ENCODE measurements around the gene PNPT1. TPM values are rescaled to one million over a fixed set of nuclear protein-coding genes. Genes with fewer than 3 reads are reported as not detected.
"Not testable (repeated sequence)": the region's sequence is repeated elsewhere in the genome, so short reads cannot be mapped to it uniquely, and the experiment has no call there.

PNPT1 gene
- 10 to 100 TPM; 11.6 to 21.4 (median 16.1) TPM for total RNA-seq

DNA sequence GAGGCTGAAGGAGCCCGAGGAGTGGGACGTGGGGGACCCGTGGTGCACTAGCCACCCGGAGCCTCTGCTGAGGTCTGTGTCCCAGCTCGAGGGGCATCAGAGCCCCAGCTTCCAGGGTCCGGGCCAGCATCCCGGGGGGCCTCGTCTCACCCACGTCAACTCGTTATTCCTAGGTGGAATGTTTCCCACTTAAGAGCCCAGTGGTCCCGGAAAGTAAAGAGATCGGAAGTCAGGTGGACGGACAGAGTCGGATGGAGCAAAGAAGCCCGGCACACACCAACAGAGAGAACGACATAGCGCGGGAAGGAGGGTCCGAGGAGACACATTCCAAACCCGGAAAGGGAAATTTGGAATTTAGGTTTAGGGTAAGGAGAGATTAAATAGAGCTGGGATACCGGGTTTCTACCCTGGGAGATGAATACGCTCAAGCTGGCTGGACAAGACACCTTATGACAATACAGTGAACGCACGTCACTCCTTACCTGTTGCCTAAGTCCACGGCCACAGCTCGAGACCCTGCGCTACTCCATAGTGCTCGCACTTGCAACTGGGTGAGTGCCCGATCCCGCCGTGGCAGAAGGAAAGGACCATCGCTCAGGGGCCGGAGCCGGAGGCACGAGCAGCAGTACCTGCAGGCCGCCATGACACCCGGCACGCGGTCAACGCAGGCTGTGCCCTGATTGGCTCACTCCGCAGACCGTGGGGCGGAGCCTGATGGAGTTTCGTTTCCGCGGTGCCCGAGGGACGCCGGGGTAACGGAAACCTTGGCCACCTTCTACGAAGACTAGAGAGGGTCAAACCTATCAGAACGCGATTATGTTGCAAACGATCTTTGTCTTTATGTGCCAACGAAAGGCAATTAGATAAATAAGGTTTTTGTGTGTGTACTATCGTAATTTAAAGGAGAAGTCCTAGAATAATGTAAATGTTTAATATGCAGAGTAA lies at the start of gene PNPT1:
PNPT1 (minus strand) TSS at position 664 of the 945 bp plus-strand sequence; CDS start at position 643, 21 bp downstream.
- H3K27ac ChIP-seq, result peak within 1 kb of the TSS in 3 of 4 donors; percentile 51 to 79 (median 59)
- 1% methylated on average over 44 to 56 of the region's 56 CpGs for WGBS, 2 donors
- peak; percentile 24 to 89 for TF ChIP-seq EP300 (IDR thresholded peaks at IDR 0.05)
- TF ChIP-seq, protein P1, sequence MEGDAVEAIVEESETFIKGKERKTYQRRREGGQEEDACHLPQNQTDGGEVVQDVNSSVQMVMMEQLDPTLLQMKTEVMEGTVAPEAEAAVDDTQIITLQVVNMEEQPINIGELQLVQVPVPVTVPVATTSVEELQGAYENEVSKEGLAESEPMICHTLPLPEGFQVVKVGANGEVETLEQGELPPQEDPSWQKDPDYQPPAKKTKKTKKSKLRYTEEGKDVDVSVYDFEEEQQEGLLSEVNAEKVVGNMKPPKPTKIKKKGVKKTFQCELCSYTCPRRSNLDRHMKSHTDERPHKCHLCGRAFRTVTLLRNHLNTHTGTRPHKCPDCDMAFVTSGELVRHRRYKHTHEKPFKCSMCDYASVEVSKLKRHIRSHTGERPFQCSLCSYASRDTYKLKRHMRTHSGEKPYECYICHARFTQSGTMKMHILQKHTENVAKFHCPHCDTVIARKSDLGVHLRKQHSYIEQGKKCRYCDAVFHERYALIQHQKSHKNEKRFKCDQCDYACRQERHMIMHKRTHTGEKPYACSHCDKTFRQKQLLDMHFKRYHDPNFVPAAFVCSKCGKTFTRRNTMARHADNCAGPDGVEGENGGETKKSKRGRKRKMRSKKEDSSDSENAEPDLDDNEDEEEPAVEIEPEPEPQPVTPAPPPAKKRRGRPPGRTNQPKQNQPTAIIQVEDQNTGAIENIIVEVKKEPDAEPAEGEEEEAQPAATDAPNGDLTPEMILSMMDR (IDR thresholded peaks at IDR 0.05), result peak in 1 of 5 experiments; percentile 16
- TF ChIP-seq POLR2A (IDR thresholded peaks at IDR 0.05), result no peak
- no peaks in the 10 kb centered on the region for H3K9me3 ChIP-seq
- peak within 1 kb of the TSS; percentile 51 to 88 (median 78) for H3K4me3 ChIP-seq
- DNase-seq (ENCODE audit: low spot score in 2 of 2), result peak; percentile 86 to 90
- H3K4me1 ChIP-seq, result peaks cover 0 to 20% (median 3%) of the 10 kb centered on the region in 4 donors
- no peaks in the 10 kb centered on the region for H3K27me3 ChIP-seq
- H3K36me3 ChIP-seq, result peaks cover 0 to 7% (median 0%) of the 10 kb centered on the region in 3 donors

DNA sequence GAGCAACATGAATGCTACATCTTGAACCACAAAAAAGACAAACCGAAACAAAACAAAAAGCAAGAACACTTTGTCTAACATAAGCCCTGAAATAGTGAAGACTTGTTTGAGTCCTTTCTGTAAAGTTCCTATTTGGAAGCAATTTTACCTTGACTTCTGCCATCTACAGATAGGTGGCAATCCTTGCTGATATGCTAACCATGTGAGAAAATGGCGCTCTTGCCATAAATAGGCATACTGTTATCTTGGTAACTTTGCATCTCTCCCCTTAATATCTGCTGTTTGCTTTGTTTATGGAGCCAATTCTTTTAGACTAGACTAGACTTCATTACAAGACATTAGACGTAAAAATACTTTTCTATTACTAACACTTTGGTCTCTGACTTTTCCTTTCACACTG lies 49.4 kb upstream of the PNPT1 start:
- TF ChIP-seq EP300 (IDR thresholded peaks at IDR 0.05), result no peak
- no peak for TF ChIP-seq POLR2A (IDR thresholded peaks at IDR 0.05)
- TF ChIP-seq, protein P1 (IDR thresholded peaks at IDR 0.05), result no peak
- 78 to 90% methylated on average over 3 of the region's 3 CpGs for WGBS, 2 donors
- Histone ChIP-seq H3K27ac (no peak overlapping the region), H3K27me3 (no peaks in the 10 kb centered on the region), H3K9me3 (no peaks in the 10 kb centered on the region), H3K4me3 (no peak overlapping the region), H3K4me1 (no peaks in the 10 kb centered on the region), H3K36me3 (no peaks in the 10 kb centered on the region)
- DNase-seq (ENCODE audit: low spot score in 2 of 2), result no peak

- not testable (repeated sequence) for H3K27ac ChIP-seq; DNase-seq (ENCODE audit: low spot score in 2 of 2); H3K27me3 ChIP-seq; H3K36me3 ChIP-seq; H3K4me3 ChIP-seq; H3K9me3 ChIP-seq
- WGBS, 2 donors, result 81 to 91% methylated on average over 5 of the region's 5 CpGs
- peaks cover 0 to 12% (median 2%) of the 10 kb centered on the region in 4 donors for H3K4me1 ChIP-seq
These were observed 42.4 kb upstream of the PNPT1 start for GRCh38 chr2:55736019-55736536.

DNA sequence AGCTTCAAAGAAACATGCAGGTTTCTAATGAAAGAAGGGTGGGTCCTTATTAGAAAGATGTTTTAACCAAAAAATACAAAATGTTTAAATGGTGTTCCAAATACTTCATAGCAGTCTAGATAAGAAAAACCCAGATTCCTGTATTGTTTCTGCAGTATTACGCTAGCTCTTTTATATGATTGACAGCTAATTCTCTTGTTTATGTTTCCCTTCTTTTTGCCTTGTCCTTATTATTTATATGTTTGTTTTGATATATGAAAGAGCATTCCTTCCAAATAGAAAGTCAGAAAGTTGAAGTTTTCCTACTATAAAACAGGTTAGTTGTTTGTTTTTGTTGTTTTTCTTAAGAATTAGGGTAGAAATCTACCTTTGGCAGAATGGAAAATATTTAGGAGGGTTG lies 41.1 kb upstream of the PNPT1 start:
- WGBS, 2 donors, result 84 to 95% methylated on average over 1 of the region's 1 CpG
- TF ChIP-seq EP300 (IDR thresholded peaks at IDR 0.05), result no peak
- TF ChIP-seq, protein P1 (IDR thresholded peaks at IDR 0.05), result no peak
- TF ChIP-seq POLR2A (IDR thresholded peaks at IDR 0.05), result no peak
- Histone ChIP-seq H3K27me3 (no peaks in the 10 kb centered on the region), H3K4me3 (no peak overlapping the region), H3K9me3 (no peaks in the 10 kb centered on the region), H3K27ac (no peak overlapping the region), H3K4me1 (peaks cover 0 to 12% (median 2%) of the 10 kb centered on the region in 4 donors), H3K36me3 (no peaks in the 10 kb centered on the region)
- DNase-seq (ENCODE audit: low spot score in 2 of 2), result no peak

GRCh38 chr2:55733335-55733734 lies 39.7 kb upstream of the PNPT1 start:
- H3K36me3 ChIP-seq, result no peaks in the 10 kb centered on the region
- WGBS, 2 donors, result 8 to 10% methylated on average over 1 of the region's 1 CpG
- no peaks in the 10 kb centered on the region for H3K9me3 ChIP-seq
- H3K27ac ChIP-seq, result peak overlapping the region in 1 of 4 donors; percentile 48
- TF ChIP-seq, protein P1 (IDR thresholded peaks at IDR 0.05), result no peak
- TF ChIP-seq POLR2A (IDR thresholded peaks at IDR 0.05) (no peak), EP300 (IDR thresholded peaks at IDR 0.05) (no peak)
- H3K27me3 ChIP-seq, result no peaks in the 10 kb centered on the region
- H3K4me3 ChIP-seq, result no peak overlapping the region
- H3K4me1 ChIP-seq, result peaks cover 0 to 23% (median 2%) of the 10 kb centered on the region in 4 donors
- DNase-seq (ENCODE audit: low spot score in 2 of 2), result no peak
